Central memory CD4-positive, alpha-beta T cell (primary cell): ENCODE data around the gene HECTD3.
"Not testable (repeated sequence)": the region's sequence is repeated elsewhere in the genome, so short reads cannot be mapped to it uniquely, and the experiment has no call there.

Experiments
- DNase-seq: peaks from one replicate; pipeline ENCODE4 v3.0.0; 2022

Gene HECTD3

DNA sequence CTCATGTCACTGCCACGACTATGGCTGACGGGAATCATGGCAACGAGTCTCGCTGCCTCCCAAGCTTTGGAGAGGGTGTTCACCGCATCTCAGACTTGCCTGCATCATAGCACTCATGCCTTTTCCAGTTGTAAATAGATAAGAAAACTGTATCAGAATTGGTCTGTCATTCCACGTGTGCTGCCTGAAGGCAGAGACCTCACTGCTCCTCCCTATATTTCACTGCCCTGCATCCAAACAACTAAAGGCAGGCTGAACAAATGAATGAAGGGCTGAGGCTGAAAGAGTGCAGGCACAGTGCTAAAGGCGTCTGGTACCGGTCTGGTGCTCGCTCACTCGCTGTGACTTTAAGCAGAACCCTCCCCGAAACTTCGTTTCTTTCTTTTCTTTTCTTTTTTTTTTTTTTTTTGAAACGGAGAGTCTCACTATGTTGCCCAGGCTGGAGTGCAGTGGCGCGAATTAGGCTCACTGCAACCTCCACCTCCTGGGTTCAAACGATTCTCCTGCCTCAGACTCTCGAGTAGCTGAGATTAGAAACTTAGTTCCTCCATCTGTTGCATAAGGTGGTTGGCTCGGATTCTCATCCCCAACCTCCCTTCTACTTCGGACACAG lies 25.3 kb downstream of the HECTD3 start:
- no peak for DNase-seq

DNA sequence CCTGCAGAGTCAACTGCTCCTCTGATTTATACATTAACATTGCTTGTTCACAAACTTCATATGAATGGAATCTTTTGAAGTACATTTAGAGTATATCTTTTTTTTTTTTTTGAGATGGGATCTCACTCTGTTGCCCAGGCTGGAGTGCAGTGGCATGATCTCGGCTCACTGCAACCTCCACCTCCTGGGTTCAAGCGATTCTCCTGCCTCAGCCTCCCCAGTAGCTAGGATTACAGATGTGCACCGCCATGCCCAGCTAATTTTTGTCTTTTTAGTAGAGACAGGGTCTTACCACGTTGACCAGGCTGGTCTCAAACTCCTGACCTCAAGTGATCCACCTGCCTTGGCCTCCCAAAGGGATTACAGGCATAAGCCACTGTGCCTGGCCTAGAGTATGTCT lies 33.8 kb downstream of the HECTD3 start:
- DNase-seq, result not testable (repeated sequence)

DNA sequence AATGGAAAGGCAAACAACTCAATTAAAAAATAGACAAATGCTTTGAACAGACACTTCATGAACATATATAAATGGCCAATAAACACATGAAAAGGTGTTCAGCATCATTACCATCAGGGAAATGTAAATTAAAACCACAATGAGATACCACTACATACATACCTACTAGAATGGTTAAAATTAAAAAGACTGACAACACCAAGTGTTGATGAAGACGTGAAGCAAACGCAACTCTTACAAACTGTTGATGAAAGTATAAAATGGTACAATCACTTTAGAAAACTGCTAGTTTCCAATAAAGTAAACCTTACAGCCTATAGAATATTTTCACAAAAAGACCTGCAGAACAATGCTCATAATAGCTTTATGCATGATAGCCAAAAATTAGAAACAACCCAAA lies 34.9 kb downstream of the HECTD3 start:
- DNase-seq, result no peak

DNA sequence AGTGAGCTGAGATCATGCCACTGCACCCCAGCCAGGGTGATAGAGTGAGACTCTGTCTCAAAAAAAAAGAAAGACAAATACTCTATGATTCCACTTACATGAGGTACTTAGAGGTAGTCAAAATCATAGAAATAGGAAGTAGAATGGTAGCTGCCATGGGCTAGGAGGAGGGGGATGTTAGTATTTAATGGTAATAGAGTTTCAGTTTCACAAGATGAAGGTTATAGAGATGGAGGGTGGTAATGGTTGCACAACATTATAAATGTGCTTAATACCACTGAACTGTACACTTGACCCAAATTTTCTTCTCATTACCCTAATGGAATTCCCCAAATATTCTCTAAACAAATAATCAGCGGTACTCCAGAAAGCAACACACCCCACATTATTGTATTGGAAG lies 37.5 kb downstream of the HECTD3 start:
- no peak for DNase-seq

DNA sequence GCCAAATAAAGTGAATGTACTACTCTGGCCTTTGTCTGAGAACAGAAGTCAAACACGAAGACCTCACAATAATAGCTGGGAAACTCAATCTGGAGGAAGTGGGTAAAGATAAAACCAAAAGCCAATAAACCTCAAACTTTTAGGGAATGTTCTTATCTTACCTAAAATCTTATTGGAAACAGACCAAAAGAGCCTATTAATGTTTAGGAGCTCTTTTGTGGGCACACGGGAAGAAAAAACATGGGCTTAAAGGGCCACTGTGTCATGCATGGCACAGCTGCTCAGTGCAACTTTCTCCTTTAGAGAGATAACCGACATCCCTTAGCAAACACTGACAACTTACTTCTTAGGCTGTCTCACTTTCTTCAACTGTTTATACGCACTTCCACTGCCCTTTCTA lies 40.8 kb downstream of the HECTD3 start:
- DNase-seq, result no peak

DNA sequence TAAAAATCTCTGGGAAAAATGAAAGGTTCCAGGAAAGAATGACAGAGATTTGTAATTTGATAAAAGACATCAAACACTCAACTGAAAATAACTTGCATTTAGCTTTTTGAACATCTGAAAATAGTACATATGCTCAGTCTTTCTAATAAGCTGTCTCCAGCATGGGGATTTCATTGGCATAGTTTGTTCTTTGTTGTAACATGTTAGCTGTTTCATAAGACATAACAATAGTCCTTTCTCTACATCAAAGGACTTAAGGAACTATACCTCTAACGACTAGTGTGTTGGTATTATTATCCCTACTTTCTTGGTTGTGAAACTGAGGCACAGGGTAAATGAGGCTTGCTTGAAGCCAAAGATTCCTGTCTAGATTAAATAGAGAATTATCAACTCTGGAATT lies 46.7 kb downstream of the HECTD3 start:
- no peak for DNase-seq

DNA sequence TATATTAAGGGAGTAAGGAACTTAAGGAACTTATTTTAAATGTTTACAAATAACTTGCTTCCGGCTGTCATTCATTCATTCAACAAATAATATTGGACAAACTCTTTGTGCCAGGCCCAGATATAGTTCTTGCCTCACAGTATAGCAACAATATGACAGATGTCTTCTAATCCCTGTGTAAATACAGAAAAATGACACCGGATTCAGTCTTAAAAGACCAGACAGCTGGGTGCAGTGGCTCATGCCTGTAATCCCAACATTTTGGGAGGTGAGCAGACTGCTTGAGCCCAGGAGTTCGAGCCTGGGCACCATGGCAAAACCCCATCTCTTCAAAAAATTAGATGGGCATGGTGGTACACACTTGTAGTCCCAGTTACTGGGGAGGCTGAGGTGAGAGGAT lies 48.4 kb downstream of the HECTD3 start:
- no peak for DNase-seq

DNA sequence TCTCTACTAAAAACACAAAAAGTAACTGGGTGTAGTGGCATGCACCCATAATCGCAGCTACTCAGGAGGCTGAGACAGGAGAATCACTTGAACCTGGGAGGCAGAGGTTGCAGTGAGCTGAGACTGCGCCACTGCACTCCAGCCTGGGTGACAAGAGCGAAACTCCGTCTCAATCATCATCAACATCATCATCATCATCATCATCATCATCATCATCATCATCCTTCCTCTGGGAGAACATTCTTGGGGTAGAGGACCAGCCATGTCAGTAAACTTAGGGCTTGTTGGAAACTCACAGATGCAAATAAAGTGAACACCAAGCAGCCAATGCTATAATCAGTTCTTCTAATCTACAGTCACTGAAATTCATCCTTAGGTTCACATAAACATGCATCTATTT lies 49.1 kb downstream of the HECTD3 start:
- not testable (repeated sequence) for DNase-seq

DNA sequence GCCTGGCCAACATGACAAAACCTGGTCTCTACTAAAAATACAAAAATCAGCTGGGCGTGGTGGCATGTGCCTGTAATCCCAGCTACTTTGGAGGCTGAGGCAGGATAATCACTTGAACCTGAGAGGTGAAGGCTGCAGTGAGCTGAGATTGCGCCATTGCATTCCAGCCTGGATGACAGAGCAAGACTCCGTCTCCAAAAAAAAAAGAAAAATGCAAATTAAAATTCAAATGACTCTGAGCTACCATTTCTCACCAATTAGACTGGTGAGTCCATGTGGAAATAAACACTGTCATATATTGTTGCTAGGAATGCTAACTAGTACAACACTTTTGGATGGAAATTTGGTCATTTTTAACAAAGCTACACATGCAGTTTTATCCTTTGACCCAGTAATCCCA lies 53.6 kb downstream of the HECTD3 start:
- not testable (repeated sequence) for DNase-seq

DNA sequence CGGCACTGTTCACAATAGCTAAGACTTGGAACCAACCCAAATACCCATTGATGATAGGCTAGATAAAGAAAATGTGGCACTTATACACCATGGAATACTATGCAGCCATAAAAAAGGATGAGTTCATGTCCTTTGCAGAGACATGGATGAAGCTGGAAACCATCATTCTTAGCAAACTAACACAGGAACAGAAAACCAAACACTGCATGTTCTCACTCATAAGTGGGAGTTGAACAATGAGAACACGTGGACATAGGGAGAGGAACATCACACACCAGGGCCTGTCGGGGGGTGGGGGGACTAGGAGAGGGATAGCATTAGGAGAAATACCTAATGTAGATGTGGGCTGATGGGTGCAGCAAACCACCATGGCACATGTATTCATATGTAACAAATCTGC lies 55.0 kb downstream of the HECTD3 start:
- not testable (repeated sequence) for DNase-seq
